Umbilical cord (tissue), 2 donors: ENCODE results near the gene ATP6AP1. TPM values are rescaled to one million over a fixed set of nuclear protein-coding genes. Genes with fewer than 3 reads are reported as not detected.
A peak's percentile ranks its signal among the peaks of the same experiment; 100 is the strongest.
"Not testable (repeated sequence)": the region's sequence is repeated elsewhere in the genome, so short reads cannot be mapped to it uniquely, and the experiment has no call there.

Experiments used
- DNase-seq: peaks from one replicate; pipeline ENCODE4 v3.0.0-alpha.2; 2015; ENCODE audit warnings: low spot score
- total RNA-seq: library from RNA; depleted of rRNA; stranded (reverse); fragments of >200 nt; gene quantifications from one replicate; pipeline ENCODE4 v1.2.3, GENCODE V29; 2014; ENCODE audit warnings: low replicate concordance; ENCODE audit not compliant: insufficient read depth

The ATP6AP1 gene
- total RNA-seq, 1 donor from 2014 or later, result 31.5 TPM

DNA sequence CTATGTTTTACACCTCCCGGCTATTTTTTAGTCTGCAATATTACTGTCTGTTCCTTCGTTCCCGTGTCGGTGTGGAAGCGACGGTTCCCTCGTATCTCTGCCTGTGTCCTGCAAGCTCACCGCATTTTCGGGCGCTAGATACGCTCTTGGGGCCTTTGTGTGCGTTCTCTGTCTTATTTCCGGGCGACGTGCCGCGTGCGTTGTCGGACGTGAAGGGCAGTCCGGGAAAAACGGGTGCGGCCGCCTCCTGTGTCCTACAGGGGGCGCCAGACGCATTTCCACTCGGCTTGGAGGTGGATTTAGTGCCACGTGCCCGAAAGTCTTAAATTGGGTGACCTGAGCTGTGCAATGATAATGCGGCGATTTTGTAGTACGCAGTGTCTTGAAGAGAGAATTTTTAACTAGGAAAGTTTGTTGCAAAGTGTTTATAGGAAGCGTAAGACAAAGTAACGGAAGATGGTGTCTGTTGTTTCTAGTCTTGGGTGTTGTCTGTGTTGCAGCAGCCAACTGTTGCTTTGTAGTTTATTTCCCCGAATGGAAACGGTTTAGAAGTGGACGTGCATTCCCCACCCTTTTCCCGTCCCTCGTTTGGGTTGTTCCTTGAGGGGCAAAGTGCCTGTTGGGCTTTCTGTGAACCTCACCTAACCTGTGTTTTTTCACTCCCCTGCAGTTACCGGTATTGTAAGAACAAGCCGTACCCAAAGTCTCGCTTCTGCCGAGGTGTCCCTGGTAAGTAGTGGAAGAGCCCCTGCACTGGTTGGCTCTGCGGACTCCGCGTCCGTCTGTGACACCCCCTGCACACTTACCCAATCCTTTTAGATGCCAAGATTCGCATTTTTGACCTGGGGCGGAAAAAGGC lies 29.6 kb upstream of the ATP6AP1 start:
- peak; percentile 83 for DNase-seq

DNA sequence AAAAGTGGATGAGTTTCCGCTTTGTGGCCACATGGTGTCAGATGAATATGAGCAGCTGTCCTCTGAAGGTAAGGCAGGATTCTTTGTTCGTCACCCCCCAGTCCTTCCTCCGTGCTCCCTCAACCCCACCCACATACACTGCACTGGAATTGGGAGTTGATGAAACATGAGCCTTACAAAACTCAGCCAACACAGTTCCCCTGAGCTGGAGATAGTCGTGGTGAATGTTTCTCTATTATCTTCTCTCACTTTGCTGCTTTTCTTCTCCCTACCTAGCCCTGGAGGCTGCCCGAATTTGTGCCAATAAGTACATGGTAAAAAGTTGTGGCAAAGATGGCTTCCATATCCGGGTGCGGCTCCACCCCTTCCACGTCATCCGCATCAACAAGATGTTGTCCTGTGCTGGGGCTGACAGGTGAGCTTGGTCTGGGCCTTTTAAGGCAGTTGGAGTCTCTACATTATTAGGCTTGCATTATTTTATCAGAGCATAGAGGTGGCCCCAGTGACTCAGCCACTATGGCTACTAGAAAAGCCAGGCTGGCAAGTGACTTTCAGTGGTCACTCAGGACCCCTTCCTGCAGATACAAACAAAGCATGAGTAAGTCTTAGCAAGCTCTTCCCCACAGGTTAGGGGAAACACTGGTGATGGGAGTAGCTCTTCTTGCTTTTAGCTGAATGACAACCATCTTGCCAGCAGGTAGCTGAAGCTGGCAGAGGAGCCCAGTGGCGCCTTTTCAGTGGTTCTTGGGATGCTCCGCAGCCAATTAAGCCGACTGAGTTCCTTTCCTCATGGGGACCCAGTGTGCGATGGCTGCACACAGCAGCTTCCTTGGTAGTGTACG lies 28.7 kb upstream of the ATP6AP1 start:
- DNase-seq, result no peak

DNA sequence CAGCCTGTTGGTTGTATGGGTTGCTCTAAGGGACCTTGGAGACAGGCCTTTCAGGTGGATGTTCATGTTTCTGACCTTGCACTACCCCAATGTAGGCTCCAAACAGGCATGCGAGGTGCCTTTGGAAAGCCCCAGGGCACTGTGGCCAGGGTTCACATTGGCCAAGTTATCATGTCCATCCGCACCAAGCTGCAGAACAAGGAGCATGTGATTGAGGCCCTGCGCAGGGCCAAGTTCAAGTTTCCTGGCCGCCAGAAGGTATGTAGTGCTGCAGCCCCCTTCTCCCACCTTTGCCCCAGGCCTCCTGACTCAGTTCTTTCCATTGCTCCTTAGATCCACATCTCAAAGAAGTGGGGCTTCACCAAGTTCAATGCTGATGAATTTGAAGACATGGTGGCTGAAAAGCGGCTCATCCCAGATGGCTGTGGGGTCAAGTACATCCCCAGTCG lies 28.1 kb upstream of the ATP6AP1 start:
- not testable (repeated sequence) for DNase-seq

DNA sequence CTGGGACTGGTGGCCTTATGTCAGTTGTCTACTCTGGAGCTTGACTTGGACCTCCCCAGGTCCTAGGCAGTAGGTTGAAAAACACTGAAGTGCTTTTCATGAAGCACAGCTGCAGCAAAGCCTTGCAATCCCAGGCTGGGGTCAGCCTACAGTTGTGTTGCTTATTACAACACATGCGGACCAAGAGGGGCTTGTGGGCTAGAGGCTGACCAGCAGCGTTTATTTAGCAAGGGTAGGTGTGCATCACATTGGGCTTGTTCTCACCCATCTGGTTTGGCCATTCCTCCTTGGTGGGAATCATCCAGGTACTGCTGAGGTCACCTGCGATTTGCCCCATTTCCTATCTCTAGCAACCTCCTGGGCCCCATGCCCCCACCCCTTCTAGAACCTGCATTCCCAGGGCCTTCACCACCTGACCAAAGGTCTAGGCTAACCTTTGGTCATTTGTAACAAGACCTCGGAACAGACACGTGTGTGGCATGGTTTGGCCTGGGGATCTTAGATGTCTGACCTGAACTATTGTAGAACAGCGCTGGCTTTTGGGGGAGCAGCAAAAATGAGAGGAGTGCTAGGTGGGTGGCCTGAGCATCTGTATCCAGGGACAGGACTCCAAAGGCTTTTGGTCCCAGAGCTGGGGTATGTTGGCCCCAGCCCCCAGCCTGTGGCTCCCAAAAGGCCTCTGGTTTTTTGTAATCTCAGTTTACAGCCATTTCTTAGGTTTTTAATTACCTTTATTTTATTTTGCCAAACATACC lies 27.3 kb upstream of the ATP6AP1 start:
- DNase-seq, result no peak

DNA sequence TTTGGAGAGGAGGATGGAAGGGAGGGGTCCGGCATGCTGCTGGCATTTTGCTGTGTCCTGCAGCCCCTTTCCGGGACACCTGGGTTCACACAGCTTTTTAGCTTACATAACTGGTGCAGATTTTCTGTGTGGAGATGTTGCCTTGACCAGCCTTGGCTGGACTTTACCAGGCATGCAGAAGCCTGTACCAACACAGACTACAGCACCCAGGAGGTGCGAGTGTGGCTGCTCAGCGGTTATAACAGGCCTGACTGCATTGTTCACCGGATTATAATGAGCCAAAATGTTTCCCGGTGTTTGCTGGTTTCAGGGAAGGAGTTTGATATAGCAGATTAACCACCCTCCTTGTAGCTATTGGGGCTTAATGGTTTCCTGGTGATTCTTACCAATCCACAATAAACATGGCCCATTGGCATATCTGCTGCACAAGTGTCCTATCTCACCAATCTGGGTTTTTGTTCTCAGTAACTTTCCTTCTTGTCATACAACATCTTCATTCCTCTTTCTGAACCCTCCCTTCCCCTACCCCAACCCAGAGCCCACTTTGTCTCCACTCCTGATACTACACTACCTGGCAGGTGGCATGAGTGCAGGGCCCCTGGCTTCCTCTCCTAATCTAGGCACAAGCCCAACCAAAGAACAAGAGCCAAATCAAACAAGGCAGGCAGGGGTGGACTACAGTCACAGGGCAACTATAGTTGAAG lies 26.4 kb upstream of the ATP6AP1 start:
- DNase-seq, result no peak

DNA sequence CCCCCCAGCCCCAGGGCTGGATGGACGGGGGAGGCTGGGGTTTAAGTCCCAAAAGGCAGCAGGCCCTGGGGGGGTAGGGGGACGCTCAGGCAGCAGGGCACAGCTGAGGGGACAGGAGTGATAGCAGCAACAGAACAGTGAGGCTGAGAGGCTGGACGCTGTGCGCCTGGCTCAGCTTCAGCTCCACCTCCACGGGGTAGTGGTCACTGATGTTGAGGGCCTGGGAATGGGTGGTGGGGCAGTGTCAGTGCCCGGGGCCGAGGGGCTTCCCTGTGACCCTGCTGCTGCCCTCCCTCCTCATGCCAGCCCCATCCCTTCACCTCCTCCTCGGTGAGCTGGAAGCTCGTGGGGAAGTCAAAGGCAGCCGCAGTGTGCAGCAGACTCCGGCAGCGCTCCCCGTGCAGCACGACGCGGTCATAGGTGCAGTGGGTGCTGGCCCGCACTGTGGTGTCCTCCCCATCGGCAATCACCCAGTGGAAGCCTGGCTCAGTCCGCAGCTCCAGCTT lies 25.8 kb upstream of the ATP6AP1 start:
- DNase-seq, result no peak

DNA sequence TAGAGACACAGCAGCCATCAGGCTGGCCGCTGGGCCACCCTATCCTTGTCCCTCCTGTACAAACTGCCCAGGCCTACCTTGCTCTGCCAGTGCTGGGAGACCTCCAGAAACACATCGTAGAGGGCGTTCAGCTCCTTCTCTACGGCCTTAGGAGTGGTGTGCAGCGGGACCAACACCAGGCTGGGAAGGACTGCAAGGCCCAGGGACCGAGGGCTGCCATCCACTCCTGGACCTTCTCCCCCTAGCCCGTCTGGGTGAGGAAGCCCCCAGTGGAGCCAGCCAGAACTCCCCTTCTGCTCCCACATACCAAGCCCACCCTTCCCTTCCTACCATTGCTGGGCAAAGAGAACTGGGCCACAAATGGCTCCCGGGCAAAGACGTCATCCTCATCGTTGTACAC lies 25.3 kb upstream of the ATP6AP1 start:
- DNase-seq, result no peak

DNA sequence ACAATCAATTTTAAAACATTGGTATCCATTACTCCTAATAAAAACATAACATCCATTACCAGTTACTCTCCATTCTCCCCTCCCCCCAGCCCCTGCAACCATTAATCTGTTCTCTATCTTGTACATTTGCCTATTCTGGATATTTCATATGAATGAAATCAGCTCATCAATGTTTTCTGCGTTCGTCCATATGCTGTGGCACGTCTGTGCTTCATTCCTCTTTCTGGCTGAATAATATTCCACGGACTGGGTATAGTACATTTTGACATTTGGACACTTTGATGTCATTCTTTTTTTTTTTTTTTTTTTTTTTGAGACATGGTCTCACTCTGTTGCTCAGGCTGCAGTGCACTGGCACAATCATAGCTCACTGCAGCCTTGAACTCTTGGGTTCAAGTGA lies 24.6 kb upstream of the ATP6AP1 start:
- no peak for DNase-seq

DNA sequence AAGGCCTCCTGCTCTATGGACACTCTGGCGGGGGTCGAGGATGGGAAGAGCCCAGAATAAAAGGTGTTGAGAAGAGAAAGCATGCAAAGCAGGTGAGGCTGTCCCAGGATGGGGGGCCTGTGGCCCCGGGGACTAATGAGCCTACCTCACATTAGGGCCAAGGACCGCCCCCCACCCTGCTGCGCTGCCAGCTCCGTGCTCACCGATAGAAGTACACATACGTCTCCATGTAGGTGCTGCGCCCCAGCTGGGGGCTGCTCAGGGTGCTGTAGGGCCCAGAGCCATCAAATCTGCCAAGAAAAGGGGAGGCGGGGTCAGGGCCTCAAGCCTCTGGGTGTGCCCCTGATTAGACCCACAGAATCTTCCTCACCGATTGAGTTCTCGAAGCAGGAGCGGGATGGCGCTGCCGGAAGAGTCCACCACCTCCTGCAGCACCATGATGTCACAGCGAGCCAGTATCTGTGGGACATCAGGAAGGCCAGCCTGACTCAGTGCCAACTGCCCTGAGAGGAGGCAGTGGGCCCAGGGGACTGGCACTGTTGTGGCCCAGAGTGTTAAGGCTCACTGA lies 23.8 kb upstream of the ATP6AP1 start:
- no peak for DNase-seq

DNA sequence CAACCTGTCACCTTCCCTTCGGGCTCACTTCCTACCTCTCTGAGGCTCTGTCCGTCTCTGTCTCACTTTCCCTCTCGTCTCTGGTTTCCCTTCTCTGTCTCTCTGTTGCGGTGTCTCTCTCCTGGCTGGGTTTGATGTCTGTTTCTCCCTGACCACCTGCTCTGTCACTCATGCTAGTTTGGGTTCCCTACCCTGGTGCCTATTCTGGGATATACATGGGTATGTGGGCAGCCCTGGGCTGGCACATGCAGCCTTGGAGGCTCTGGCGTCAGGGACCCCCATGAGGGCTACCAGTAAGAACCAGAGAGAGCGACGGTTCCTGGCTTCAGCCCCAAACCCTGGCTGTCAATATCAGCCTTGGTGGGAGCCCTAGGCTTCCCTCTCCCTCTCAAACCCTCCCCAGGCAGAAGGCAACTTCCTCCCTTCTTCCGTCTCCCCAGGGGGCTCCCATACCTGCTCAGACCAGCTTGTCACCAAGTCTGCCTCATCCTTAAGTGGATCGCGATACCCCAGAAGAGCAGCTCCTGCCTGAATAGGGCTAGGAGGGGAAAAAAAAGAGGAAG lies 19.7 kb upstream of the ATP6AP1 start:
- no peak for DNase-seq

DNA sequence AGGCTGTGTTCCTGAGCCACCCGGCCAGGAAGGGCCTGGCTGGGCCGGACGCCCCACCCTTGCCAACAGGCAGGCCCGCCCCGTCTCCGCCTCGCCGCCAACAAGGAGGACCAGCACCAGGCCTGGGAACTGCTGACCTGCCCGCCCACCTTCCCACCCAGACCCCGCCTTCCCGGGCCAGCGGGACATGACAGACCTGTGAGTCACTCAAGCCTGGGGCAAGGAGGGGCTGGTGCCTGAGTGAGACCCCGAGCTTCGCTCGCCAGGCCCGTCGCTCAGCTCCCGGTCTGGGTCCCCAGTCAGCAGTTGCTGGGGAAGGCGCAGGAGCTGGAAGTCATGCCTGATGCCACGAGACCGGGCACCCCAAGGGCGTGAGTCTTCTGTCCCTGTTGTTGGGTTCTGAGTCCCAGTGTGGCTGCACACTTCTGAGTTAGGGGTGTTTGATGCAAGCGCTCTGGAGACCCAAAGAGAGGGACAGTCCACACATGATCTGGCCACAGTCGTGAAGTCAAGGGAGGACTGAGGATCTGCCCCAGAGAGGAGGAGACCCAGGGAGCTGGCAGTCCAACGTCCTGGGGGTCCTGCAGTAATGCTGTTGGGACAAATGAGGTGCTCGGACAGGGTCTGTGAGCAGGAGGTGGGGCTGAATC lies 19.1 kb upstream of the ATP6AP1 start, which contains the start of gene DNASE1L1:
DNASE1L1 (minus strand) TSS at position 33 of the 650 bp plus-strand sequence. CDS start 3,686 bp downstream, outside the sequence.
- DNase-seq, result peak; percentile 91

DNA sequence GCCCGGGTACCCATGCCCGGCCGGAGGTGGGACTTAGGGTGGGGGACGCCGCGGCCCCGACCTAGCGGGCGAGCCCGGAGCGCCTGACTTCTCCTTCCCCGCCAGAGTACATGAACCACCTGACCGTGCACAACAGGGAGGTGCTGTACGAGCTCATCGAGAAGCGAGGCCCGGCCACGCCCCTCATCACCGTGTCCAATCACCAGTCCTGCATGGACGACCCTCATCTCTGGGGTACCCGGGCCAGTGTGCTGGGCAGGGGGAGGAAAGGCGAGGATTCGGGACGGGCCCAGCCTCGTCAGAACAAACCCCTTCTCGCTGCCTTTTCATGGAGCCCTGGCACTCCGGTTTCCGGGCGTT lies 16.5 kb upstream of the ATP6AP1 start:
- no peak for DNase-seq

DNA sequence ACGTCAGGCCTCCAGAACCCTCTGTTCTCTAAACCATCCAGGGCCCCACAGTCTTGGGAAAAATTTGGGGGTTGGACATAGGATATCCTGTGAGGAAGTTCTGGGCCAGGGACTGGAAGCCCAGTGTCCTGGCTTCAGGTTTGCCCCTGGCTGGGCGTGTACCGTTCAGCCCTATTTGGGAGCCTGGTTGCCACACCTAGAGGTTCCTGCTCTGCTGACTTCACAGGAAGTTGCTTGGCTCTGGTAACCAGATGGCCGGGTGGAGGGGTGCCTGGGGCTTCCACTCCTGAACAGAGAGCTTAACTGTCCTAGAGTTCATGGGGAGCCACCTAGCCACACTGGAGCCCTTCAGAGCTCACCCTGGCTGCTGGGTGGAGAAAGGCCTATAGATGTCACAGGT lies 16.0 kb upstream of the ATP6AP1 start:
- no peak for DNase-seq

DNA sequence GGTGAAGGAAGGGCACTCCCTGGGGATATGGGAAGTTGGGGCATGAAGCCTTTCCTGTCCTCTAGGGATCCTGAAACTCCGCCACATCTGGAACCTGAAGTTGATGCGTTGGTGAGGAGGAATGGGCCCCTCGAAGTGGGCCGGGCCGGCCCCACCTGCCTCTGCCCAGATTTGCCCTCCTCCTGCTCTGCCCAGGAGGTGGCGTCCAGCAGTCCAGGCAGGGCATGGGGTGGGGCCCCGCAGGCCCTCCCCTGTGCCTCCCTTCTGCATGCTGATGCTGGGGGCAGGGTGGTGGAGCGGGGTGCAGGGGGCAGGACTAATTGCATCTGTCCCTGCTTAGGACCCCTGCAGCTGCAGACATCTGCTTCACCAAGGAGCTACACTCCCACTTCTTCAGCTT lies 15.3 kb upstream of the ATP6AP1 start:
- no peak for DNase-seq

DNA sequence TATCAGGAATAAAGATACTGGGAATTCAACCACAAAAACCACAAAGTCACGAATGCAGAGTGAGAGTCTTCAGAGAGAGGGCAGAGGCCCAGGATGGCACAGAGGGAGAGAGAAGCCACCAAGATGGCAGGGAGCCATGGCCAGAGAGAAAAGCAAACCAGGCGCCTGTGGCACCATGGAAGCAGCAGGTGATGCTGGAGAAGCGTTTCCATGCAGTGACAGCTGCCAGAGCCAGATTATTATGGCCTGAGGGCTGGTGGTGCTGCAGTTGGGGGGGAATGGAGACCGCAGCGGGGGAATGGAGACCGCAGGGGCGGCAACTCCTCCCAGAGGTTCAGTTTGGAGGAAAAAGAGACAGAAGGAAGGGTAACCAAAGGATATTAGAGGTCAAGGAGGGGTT lies 11.3 kb upstream of the ATP6AP1 start:
- no peak for DNase-seq

DNA sequence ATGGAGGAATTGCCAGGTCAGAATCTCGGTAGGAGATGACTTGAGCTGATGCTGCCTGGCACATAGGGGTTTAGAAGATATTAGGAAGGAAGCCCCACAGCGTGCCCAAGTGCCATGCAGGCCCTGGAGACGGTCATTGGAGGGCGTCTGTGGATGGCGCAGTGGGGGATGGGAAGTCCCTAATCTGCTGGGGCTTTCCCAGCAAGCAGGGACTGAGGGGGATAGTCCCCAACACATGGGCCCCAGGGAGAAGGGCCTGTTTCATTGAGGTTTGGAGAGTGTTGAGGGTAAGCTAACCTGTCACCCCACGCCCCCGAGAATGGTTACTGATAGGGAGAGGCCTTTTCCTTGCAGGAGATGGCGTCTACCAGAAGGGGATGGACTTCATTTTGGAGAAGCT lies 9.3 kb upstream of the ATP6AP1 start:
- no peak for DNase-seq

DNA sequence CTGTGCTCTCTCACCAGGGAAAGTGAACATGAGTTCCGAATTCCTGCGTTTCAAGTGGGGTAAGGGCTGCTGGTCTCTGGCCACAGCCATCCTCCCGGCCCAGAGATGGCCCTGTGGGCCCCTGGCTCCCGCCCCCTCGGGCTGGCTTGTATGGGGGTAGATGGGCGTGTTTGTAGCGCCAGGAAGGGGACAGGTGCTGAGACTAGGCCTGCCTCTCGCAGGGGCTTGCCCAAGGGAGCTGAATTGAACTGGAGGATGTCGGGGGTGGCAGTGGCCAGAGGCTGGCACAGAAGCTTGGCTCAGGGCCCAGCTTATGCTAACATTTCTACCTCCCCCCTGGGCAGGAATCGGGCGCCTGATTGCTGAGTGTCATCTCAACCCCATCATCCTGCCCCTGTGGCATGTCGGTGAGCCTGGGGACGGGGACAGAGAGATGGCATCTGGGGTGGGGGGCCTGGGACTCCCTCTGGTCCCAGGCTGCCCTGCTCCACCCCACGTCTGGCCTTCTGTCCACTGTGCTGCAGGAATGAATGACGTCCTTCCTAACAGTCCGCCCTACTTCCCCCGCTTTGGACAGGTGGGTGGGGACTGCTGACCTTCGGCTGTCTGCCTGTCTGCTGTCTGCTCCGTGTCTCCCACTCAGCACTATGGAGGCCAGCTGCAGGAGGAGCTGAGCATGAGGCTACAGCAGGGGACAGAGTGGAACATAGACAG lies 8.6 kb upstream of the ATP6AP1 start:
- DNase-seq, result no peak

DNA sequence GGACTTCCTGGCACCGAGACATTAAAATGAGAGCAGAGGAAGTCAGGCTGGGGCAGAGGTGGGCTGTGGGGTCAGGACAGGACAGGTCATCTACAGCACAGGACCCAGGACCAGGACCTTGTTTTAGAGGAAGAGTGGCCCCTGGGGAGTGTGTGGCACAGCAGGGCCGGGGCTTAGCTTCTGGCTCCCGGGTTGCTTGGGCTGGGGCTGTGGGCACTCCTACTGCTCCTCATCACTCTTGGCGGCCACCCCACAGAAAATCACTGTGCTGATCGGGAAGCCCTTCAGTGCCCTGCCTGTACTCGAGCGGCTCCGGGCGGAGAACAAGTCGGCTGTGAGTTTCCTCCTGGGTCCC lies 8.1 kb upstream of the ATP6AP1 start:
- DNase-seq, result no peak
